NK-92 (cell line): Measurements from ENCODE around the gene EVX1.

Source experiments
- DNase-seq: peaks from one replicate; lab custom pipeline; 2025; ENCODE audit not compliant: unreplicated experiment; lab: John Stamatoyannopoulos, UW

Gene EVX1

GRCh38 chr7:27224983-27225934 is 17.3 kb upstream of the EVX1 start:
- no peak for DNase-seq

DNA sequence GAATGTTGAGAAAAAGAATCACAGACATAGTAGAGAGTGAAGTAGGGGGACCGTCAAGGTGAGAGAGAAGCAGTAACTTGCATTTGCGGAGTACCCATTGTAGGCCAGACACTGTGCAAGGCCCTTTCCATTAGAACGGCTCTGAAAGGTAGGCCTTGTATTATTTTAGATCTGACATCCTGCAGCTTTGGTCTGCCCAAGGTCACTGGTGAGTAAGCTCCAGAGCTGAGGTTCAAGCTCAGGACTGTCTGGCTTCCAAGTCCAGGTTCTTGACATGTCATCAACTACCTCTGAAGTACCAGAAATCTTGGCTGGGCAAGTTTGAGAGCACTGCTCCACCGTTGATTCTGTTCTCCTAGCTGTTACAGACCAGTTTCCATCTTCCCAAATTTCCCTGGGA is 13.2 kb upstream of the EVX1 start:
- DNase-seq: no peak

- DNase-seq: no peak
Observed at GRCh38 chr7:27235387-27236311, 7.0 kb upstream of the EVX1 start.

DNA sequence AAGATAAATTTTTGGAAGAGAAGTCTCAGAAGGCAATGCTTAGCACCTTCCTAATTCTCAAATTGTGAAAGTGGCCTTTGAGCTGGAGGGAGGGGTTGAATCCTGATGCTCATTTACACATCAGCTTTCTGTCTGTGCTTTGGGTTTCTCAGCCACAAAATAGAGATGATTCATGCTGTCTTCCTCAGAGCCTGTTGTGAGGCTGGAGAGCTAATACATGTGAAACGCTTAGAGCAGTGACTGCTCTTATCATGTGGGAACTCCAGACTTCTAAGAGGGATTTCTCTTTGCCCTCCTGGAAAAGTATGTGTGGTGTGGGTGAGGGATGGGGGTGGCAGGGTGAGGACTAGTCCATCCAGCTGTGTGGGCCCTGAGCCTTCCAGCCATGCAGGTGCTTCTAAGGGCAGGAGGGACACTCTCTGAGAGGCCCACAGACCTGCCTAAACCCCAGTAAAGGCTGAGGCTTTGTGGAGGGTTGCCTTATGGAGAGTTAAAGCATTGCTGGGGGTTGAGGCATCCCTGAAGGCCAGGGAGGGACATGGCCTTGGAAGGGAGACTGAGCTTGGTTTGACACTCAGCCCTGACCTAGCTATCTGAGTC is 4.8 kb upstream of the EVX1 start:
- DNase-seq: no peak

DNA sequence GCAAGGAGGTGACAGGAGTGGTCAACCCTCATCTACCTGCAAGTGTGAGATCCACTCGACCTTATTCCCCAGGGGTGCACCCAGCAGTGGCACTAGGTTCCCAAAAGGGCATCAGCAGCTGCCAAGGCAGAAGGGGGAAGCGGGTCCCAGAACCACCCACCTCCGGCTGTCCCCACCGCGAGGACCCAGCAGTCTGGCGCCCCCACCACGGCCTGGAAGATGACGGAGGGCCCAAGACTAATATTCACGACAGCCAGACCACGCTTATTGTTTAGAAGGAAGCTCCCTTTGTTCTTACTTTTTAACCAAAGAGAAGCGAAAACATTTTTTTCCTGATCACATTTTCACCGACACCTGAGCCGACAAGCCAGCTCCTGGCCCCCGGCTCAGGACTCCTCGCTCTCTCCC is 3.6 kb upstream of the EVX1 start:
- DNase-seq: no peak

GRCh38 chr7:27239387-27240014 is 3.1 kb upstream of the EVX1 start:
- DNase-seq: no peak

GRCh38 chr7:27240015-27240731 is 2.4 kb upstream of the EVX1 start:
- DNase-seq: no peak

GRCh38 chr7:27241189-27242056 is 1.2 kb upstream of the EVX1 start:
- no peak for DNase-seq

- no peak for DNase-seq
Observed at GRCh38 chr7:27242154-27242553, 448 bp upstream of the EVX1 start.

- DNase-seq: no peak
Observed at GRCh38 chr7:27243340-27244163, 950 bp downstream of the EVX1 start.

GRCh38 chr7:27244488-27245123 is 2.0 kb downstream of the EVX1 start:
- no peak for DNase-seq

GRCh38 chr7:27245124-27245797 is 2.7 kb downstream of the EVX1 start:
- no peak for DNase-seq

- DNase-seq: no peak
Observed at GRCh38 chr7:27245798-27246691, 3.4 kb downstream of the EVX1 start.

DNA sequence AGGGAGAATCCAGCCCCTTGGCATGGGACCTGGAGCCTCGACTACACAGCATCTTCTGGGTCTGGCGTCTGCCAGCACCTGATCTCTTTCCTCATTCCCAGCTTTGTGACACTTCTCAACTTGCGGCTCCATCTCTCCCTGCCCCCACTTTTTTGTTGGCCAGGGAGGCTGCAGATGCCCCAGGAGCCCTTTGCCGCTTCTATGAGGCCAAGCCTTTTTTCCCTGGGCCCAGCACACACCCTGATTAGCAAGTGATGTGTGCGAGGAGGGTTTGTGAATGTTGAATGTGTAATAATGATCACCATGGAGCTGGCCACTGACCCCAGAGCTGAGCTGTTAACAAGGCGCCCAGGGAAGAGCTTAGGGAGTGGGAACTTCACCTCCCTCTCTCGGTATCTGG is 4.4 kb downstream of the EVX1 start:
- DNase-seq: no peak

DNA sequence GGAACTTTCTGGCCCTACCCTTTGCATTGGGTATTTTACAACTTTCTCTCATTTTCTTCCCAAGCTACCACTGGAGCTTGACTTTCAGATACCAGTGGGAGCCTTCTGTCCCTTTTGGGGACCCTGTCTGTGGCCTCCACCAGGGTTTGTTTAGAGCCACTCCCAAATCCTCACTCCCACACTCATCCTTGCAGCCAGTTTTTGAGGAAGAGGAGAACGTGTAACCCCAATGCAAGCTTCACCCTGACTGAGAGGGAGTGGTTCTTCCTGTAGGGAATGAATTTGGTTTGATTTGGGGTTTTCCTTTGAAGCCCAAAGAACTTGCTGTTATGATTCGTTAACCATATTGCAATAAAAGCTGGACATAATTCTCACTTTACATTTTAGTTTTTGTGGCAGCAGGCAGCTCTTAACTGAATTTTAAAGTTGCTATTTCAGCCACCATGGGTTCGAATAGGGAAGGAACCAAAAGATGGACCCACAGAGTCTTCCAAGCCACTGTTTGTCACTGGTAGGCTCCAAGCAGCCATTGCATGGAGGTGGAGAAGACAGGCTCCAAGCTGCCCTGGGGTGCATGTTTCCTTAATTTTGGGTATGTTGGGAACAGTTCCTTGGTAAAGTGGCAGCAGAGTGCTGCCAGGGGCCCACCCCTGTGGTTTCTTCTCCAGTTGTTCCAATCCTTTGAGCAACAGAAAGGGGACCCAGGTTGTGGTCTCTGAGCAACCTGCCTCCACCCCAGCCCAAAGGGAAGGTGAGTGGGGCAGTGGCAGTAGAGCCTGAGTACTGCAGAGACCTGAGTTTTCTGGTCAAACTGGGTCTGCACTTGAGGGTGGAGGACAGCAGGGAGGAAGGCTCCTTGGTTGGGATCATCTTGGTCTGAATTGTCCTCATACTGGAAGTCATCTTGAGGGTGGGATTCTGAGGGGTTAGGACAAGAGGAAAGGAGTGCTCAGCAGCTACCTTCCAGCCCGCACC is 5.1 kb downstream of the EVX1 start:
- no peak for DNase-seq
